IPS DF 6.9 (cell line): ENCODE results near the gene ACTL10.
"Not testable (repeated sequence)": the region's sequence is repeated elsewhere in the genome, so short reads cannot be mapped to it uniquely, and the experiment has no call there.

Source experiments
- DNase-seq: peaks from one replicate; pipeline ENCODE4 v3.0.0-alpha.2; 2013; ENCODE audit warnings: low read depth, low spot score
- H3K27ac ChIP-seq: one replicate; pipeline ENCODE4 v1.5.1; 2013; ENCODE audit warnings: low read length, control low read depth
- H3K27me3 ChIP-seq: 2 replicates; pipeline ENCODE4 v1.6.1; 2013; ENCODE audit warnings: mild to moderate bottlenecking, low read length; ENCODE audit not compliant: control insufficient read depth, insufficient read depth
- H3K36me3 ChIP-seq: 2 replicates; pipeline ENCODE4 v1.6.1; 2013; ENCODE audit warnings: low read length; ENCODE audit not compliant: control insufficient read depth, insufficient read depth
- H3K4me1 ChIP-seq: 2 replicates; pipeline ENCODE4 v1.6.1; 2013; ENCODE audit warnings: low read length; ENCODE audit not compliant: control insufficient read depth, insufficient read depth
- H3K4me3 ChIP-seq: 2 replicates; pipeline ENCODE4 v1.5.1; 2013; ENCODE audit warnings: mild to moderate bottlenecking, low read length
- H3K9me3 ChIP-seq: 2 replicates; pipeline ENCODE4 v1.6.1; 2013; ENCODE audit warnings: low read length, inconsistent platforms; ENCODE audit not compliant: control insufficient read depth, insufficient read depth
- WGBS: extraction: QIAGEN DNeasy Blood & Tissue Kit; methylation state at CpG from one replicate; pipeline ENCODE4 v1.1.7; 2013; ENCODE audit warnings: mixed read lengths, missing lambda C conversion rate; ENCODE audit not compliant: insufficient read length, insufficient coverage; 5-methylcytosine and 5-hydroxymethylcytosine counted together

The ACTL10 gene

GRCh38 chr20:33700696-33701441, 34.1 kb downstream of the ACTL10 start:
- not testable (repeated sequence) for H3K27ac ChIP-seq, H3K4me3 ChIP-seq, H3K36me3 ChIP-seq, DNase-seq, H3K4me1 ChIP-seq, H3K9me3 ChIP-seq, H3K27me3 ChIP-seq
- WGBS: no CpG with 5 or more reads among the region's 45 CpGs

- WGBS: no CpG with 5 or more reads among the region's 27 CpGs
- no peaks in the 10 kb centered on the region for H3K27me3 ChIP-seq
- H3K4me3 ChIP-seq: no peak overlapping the region
- H3K4me1 ChIP-seq: no peaks in the 10 kb centered on the region
- H3K27ac ChIP-seq: no peak overlapping the region
- no peaks in the 10 kb centered on the region for H3K36me3 ChIP-seq
- H3K9me3 ChIP-seq: no peaks in the 10 kb centered on the region
- no peak for DNase-seq
Observed at GRCh38 chr20:33701629-33702450, 35.1 kb downstream of the ACTL10 start.

- no CpG with 5 or more reads among the region's 5 CpGs for WGBS
- H3K36me3 ChIP-seq: no peaks in the 10 kb centered on the region
- DNase-seq: no peak
- H3K27me3 ChIP-seq: no peaks in the 10 kb centered on the region
- no peak overlapping the region for H3K4me3 ChIP-seq
- no peaks in the 10 kb centered on the region for H3K4me1 ChIP-seq
- no peak overlapping the region for H3K27ac ChIP-seq
- no peaks in the 10 kb centered on the region for H3K9me3 ChIP-seq
Observed at GRCh38 chr20:33702861-33703260, 36.1 kb downstream of the ACTL10 start.

GRCh38 chr20:33703498-33704137, 36.9 kb downstream of the ACTL10 start:
- H3K4me3 ChIP-seq: no peak overlapping the region
- no peaks in the 10 kb centered on the region for H3K27me3 ChIP-seq
- no peak overlapping the region for H3K27ac ChIP-seq
- no CpG with 5 or more reads among the region's 8 CpGs for WGBS
- H3K36me3 ChIP-seq: no peaks in the 10 kb centered on the region
- DNase-seq: no peak
- H3K9me3 ChIP-seq: no peaks in the 10 kb centered on the region
- H3K4me1 ChIP-seq: no peaks in the 10 kb centered on the region

- Histone ChIP-seq H3K4me1 (no peaks in the 10 kb centered on the region), H3K27me3 (no peaks in the 10 kb centered on the region), H3K9me3 (no peaks in the 10 kb centered on the region), H3K36me3 (no peaks in the 10 kb centered on the region), H3K4me3 (no peak overlapping the region), H3K27ac (no peak overlapping the region)
- no peak for DNase-seq
- WGBS: no CpG with 5 or more reads among the region's 11 CpGs
Observed at GRCh38 chr20:33704197-33704924, 37.6 kb downstream of the ACTL10 start.

- H3K9me3 ChIP-seq: no peaks in the 10 kb centered on the region
- H3K4me3 ChIP-seq: no peak overlapping the region
- H3K4me1 ChIP-seq: peaks cover 2% of the 10 kb centered on the region; the same call in 1 of the 2 replicates
- no peak for DNase-seq
- no peaks in the 10 kb centered on the region for H3K36me3 ChIP-seq
- WGBS: no CpG with 5 or more reads among the region's 11 CpGs
- no peaks in the 10 kb centered on the region for H3K27me3 ChIP-seq
- no peak overlapping the region for H3K27ac ChIP-seq
Observed at GRCh38 chr20:33707668-33708067, 40.9 kb downstream of the ACTL10 start.

- no peak for DNase-seq
- Histone ChIP-seq H3K4me1 (peaks cover 2% of the 10 kb centered on the region; the same call in 1 of the 2 replicates), H3K27ac (no peak overlapping the region), H3K36me3 (no peaks in the 10 kb centered on the region), H3K27me3 (no peaks in the 10 kb centered on the region), H3K4me3 (no peak overlapping the region), H3K9me3 (no peaks in the 10 kb centered on the region)
- WGBS: no CpG with 5 or more reads among the region's 2 CpGs
Observed at GRCh38 chr20:33709398-33709797, 42.7 kb downstream of the ACTL10 start.

- Histone ChIP-seq H3K4me1 (peaks cover 2% of the 10 kb centered on the region; the same call in 1 of the 2 replicates), H3K4me3 (no peak overlapping the region), H3K9me3 (no peaks in the 10 kb centered on the region), H3K27me3 (no peaks in the 10 kb centered on the region), H3K36me3 (no peaks in the 10 kb centered on the region), H3K27ac (no peak overlapping the region)
- no peak for DNase-seq
- 100% methylated on average over 5 of the region's 16 CpGs for WGBS
Observed at GRCh38 chr20:33709905-33710541, 43.3 kb downstream of the ACTL10 start.

- no CpG with 5 or more reads among the region's 14 CpGs for WGBS
- Histone ChIP-seq H3K4me3 (no peak overlapping the region), H3K36me3 (no peaks in the 10 kb centered on the region), H3K4me1 (peaks cover 2% of the 10 kb centered on the region; the same call in 1 of the 2 replicates), H3K27ac (no peak overlapping the region), H3K9me3 (no peaks in the 10 kb centered on the region), H3K27me3 (no peaks in the 10 kb centered on the region)
- DNase-seq: no peak
Observed at GRCh38 chr20:33710681-33711445, 44.1 kb downstream of the ACTL10 start.
